H9 (cell line): ENCODE measurements around the gene PLSCR2. TPM values are rescaled to one million over a fixed set of nuclear protein-coding genes. Genes with fewer than 3 reads are reported as not detected.

Experiments
- DNase-seq: peaks from one replicate; pipeline ENCODE4 v3.0.0-alpha.2; 2017
- H2AFZ ChIP-seq: one replicate; pipeline ENCODE4 v1.6.1; 2013; ENCODE audit warnings: mild to moderate bottlenecking, low read length, control low read depth, moderate library complexity
- H2AK5ac ChIP-seq: 2 replicates; pipeline ENCODE4 v1.6.1; 2013; ENCODE audit warnings: low read length, control low read depth, mixed read lengths; ENCODE audit not compliant: insufficient read length
- H2BK120ac ChIP-seq: one replicate; pipeline ENCODE4 v1.6.1; 2013; ENCODE audit warnings: low read depth, mild to moderate bottlenecking, low read length, control low read depth, inconsistent platforms; ENCODE audit not compliant: poor library complexity, severe bottlenecking
- H2BK12ac ChIP-seq: 2 replicates; pipeline ENCODE4 v1.6.1; 2013; ENCODE audit warnings: low read length, control low read depth, mixed read lengths, low read depth; ENCODE audit not compliant: insufficient read length
- H2BK15ac ChIP-seq: 2 replicates; pipeline ENCODE4 v1.6.1; 2013; ENCODE audit warnings: low read depth, low read length, control low read depth
- H2BK20ac ChIP-seq: one replicate; pipeline ENCODE4 v1.6.1; 2013; ENCODE audit warnings: low read depth, mild to moderate bottlenecking, low read length, control low read depth, inconsistent platforms; ENCODE audit not compliant: poor library complexity, severe bottlenecking
- H2BK5ac ChIP-seq: 2 replicates; pipeline ENCODE4 v1.6.1; 2013; ENCODE audit warnings: low read length, control low read depth, mixed read lengths; ENCODE audit not compliant: insufficient read length
- H3K14ac ChIP-seq: 2 replicates; pipeline ENCODE4 v1.6.1; 2013; ENCODE audit warnings: low read length, control low read depth; ENCODE audit not compliant: insufficient read depth
- H3K18ac ChIP-seq: 2 replicates; pipeline ENCODE4 v1.6.1; 2013; ENCODE audit warnings: low read depth, mild to moderate bottlenecking, mixed read lengths, low read length, control low read depth; ENCODE audit not compliant: insufficient read length
- H3K23ac ChIP-seq: 2 replicates; pipeline ENCODE4 v1.6.1; 2013; ENCODE audit warnings: low read length, control low read depth, mixed read lengths, low read depth; ENCODE audit not compliant: insufficient read length
- H3K23me2 ChIP-seq: 2 replicates; pipeline ENCODE4 v1.6.1; 2013; ENCODE audit warnings: low read depth, mild to moderate bottlenecking, mixed read lengths, low read length, control low read depth; ENCODE audit not compliant: insufficient read length, poor library complexity, severe bottlenecking
- H3K27ac ChIP-seq: 2 replicates; pipeline ENCODE4 v1.5.1; 2013; ENCODE audit warnings: low read length, control low read depth, mixed read lengths, low read depth; ENCODE audit not compliant: insufficient read length
- H3K27me3 ChIP-seq: 2 replicates; pipeline ENCODE4 v1.6.1; 2013; ENCODE audit warnings: low read length, control low read depth, inconsistent platforms; ENCODE audit not compliant: insufficient read depth
- H3K4ac ChIP-seq: 2 replicates; pipeline ENCODE4 v1.6.1; 2013; ENCODE audit warnings: low read depth, mild to moderate bottlenecking, control low read depth, inconsistent platforms, low read length, moderate library complexity
- H3K4me1 ChIP-seq: 2 replicates; pipeline ENCODE4 v1.6.1; 2013; ENCODE audit warnings: low read length, control low read depth, inconsistent platforms; ENCODE audit not compliant: insufficient read depth
- H3K4me2 ChIP-seq: 2 replicates; pipeline ENCODE4 v1.6.1; 2013; ENCODE audit warnings: low read length, control low read depth, mixed read lengths; ENCODE audit not compliant: insufficient read length, insufficient read depth
- H3K56ac ChIP-seq: 2 replicates; pipeline ENCODE4 v1.6.1; 2013; ENCODE audit warnings: low read depth, mild to moderate bottlenecking, mixed read lengths, low read length, control low read depth; ENCODE audit not compliant: insufficient read length
- H3K79me1 ChIP-seq: 2 replicates; pipeline ENCODE4 v1.6.1; 2013; ENCODE audit warnings: low read depth, mild to moderate bottlenecking, moderate library complexity, low read length, control low read depth, inconsistent platforms; ENCODE audit not compliant: insufficient read depth, poor library complexity, severe bottlenecking
- H3K79me2 ChIP-seq: 2 replicates; pipeline ENCODE4 v1.6.1; 2013; ENCODE audit warnings: low read length, control low read depth, inconsistent platforms; ENCODE audit not compliant: insufficient read depth
- H3K9ac ChIP-seq: 2 replicates; pipeline ENCODE4 v1.6.1; 2013; ENCODE audit warnings: low read length, control low read depth, mixed read lengths; ENCODE audit not compliant: insufficient read length; ENCODE audit errors: extremely low read depth
- H3K9me3 ChIP-seq: one replicate; pipeline ENCODE4 v1.6.1; 2013; ENCODE audit warnings: low read depth, low read length, inconsistent platforms; ENCODE audit not compliant: control insufficient read depth
- H3T11ph ChIP-seq: one replicate; pipeline ENCODE4 v1.6.1; 2013; ENCODE audit warnings: mild to moderate bottlenecking, low read length, control low read depth, inconsistent platforms
- H4K20me1 ChIP-seq: one replicate; pipeline ENCODE4 v1.6.1; 2013; ENCODE audit not compliant: control insufficient read depth, insufficient read length, insufficient read depth
- H4K5ac ChIP-seq: 2 replicates; pipeline ENCODE4 v1.6.1; 2013; ENCODE audit warnings: low read depth, mild to moderate bottlenecking, mixed read lengths, low read length, control low read depth; ENCODE audit not compliant: insufficient read length
- H4K8ac ChIP-seq: replicated peaks from 2 replicates; pipeline ENCODE4 v1.6.1; 2013; ENCODE audit warnings: low read length, control low read depth, mixed read lengths, low read depth; ENCODE audit not compliant: insufficient read length
- H4K91ac ChIP-seq: 2 replicates; pipeline ENCODE4 v1.6.1; 2013; ENCODE audit warnings: low read depth, mild to moderate bottlenecking, moderate library complexity, mixed read lengths, low read length, control low read depth; ENCODE audit not compliant: insufficient read length
- H3K27ac Mint-ChIP-seq, 3 experiments: 2 replicates in 2 of 3; 3 replicates in 1 of 3; pipeline ENCODE4 v1.8.0; 2020 to 2021; ENCODE audit warnings: mixed read lengths in 3 of 3, mild to moderate bottlenecking in 1 of 3, moderate library complexity in 1 of 3
- H3K27me3 Mint-ChIP-seq: 2 replicates; pipeline ENCODE4 v1.8.0; 2021; ENCODE audit warnings: low read depth, mild to moderate bottlenecking, moderate library complexity, mixed read lengths
- H3K36me3 Mint-ChIP-seq, 3 experiments: 2 replicates in 2 of 3; 3 replicates in 1 of 3; pipeline ENCODE4 v1.8.0; 2020 to 2021; ENCODE audit warnings: low read depth in 3 of 3, mixed read lengths in 3 of 3; ENCODE audit not compliant: insufficient read depth in 1 of 3
- H3K4me1 Mint-ChIP-seq, 2 experiments: 2 replicates each; pipeline ENCODE4 v1.8.0; 2020; ENCODE audit warnings: mixed read lengths in 2 of 2
- H3K4me3 Mint-ChIP-seq, 2 experiments: 2 replicates in 1 of 2; 3 replicates in 1 of 2; pipeline ENCODE4 v1.8.0; 2020 to 2021; ENCODE audit warnings: mild to moderate bottlenecking in 2 of 2, mixed read lengths in 2 of 2, moderate library complexity in 1 of 2
- H3K9me3 Mint-ChIP-seq, 2 experiments: 2 replicates in 1 of 2; 3 replicates in 1 of 2; pipeline ENCODE4 v1.8.0; 2020; ENCODE audit warnings: mild to moderate bottlenecking in 2 of 2, mixed read lengths in 2 of 2, moderate library complexity in 1 of 2
- CTCF ChIP-seq: fragments of 200-600 bp; sonication (generic); conservative IDR thresholded peaks from 3 replicates; pipeline ENCODE4 v1.8.0; 2021; ENCODE audit warnings: antibody characterized with exemption, mild to moderate bottlenecking
- WGBS: extraction: QIAGEN DNeasy Blood & Tissue Kit; methylation state at CpG from one replicate; pipeline ENCODE4 v1.1.7; 2013; ENCODE audit warnings: missing lambda C conversion rate, low lambda C conversion rate, mixed read lengths; ENCODE audit not compliant: insufficient read length; ENCODE audit errors: extremely low coverage; 5-methylcytosine and 5-hydroxymethylcytosine counted together
- total RNA-seq: library from RNA; stranded (reverse); gene quantifications from 2 replicates; pipeline ENCODE4 v1.2.1, GENCODE V29; 2021

PLSCR2 gene
- total RNA-seq, 1 experiment from 2014 or later = not detected

- H3K4me1 Mint-ChIP-seq = peaks cover 3 to 5% of the 10 kb centered on the region in 2 experiments; a peak in 3 of 4 replicates
- Histone ChIP-seq H3K56ac (no peak overlapping the region), H3K27ac (no peak overlapping the region), H3K23ac (no peak overlapping the region), H2BK12ac (no peak overlapping the region), H4K91ac (no peak overlapping the region), H3K4ac (no peak overlapping the region), H3K14ac (no peak overlapping the region), H3K4me2 (no peak overlapping the region), H4K8ac (no peak overlapping the region), H2AK5ac (no peak overlapping the region), H3K9ac (no peak overlapping the region), H4K20me1 (no peaks in the 10 kb centered on the region), H2BK20ac (no peak overlapping the region), H3K18ac (no peak overlapping the region), H3K79me1 (no peaks in the 10 kb centered on the region), H2AFZ (no peak overlapping the region), H3K27me3 (no peaks in the 10 kb centered on the region), H3K23me2 (no peaks in the 10 kb centered on the region), H4K5ac (no peak overlapping the region), H3K9me3 (no peaks in the 10 kb centered on the region), H2BK120ac (no peak overlapping the region), H2BK15ac (no peak overlapping the region), H3T11ph (no peak overlapping the region), H2BK5ac (no peak overlapping the region), H3K79me2 (no peaks in the 10 kb centered on the region), H3K4me1 (no peaks in the 10 kb centered on the region)
- no peak for DNase-seq
- no peak for TF ChIP-seq CTCF
- H3K36me3 Mint-ChIP-seq = no peaks in the 10 kb centered on the region
- H3K27me3 Mint-ChIP-seq = no peaks in the 10 kb centered on the region
- H3K9me3 Mint-ChIP-seq = no peaks in the 10 kb centered on the region
- WGBS = no CpG with 5 or more reads among the region's 1 CpG
- no peak overlapping the region for H3K27ac Mint-ChIP-seq
- no peak overlapping the region for H3K4me3 Mint-ChIP-seq
These were observed 1.7 kb upstream of the PLSCR2 start for GRCh38 chr3:146471012-146471411.
